Transverse colon (tissue), 4 donors: Measurements from ENCODE around the gene ZNF451. TPM values are rescaled to one million over a fixed set of nuclear protein-coding genes. Genes with fewer than 3 reads are reported as not detected.

Experiments
- DNase-seq: peaks from one replicate; pipeline ENCODE4 v3.0.0-alpha.2; 2019
- H3K27ac ChIP-seq, 4 donors: fragments of 200-600 bp; sonication (generic); 2 replicates each; pipeline ENCODE4 v1.5.1; 2016 to 2018; ENCODE audit warnings: inconsistent platforms in 4 of 4
- H3K27me3 ChIP-seq: fragments of 200-600 bp; sonication (generic); 2 replicates; pipeline ENCODE4 v1.5.1; 2017; ENCODE audit warnings: inconsistent platforms
- H3K36me3 ChIP-seq, 4 donors: fragments of 200-600 bp; sonication (generic); 2 replicates each; pipeline ENCODE4 v1.5.1; 2017 to 2019; ENCODE audit warnings: inconsistent platforms in 4 of 4
- H3K4me1 ChIP-seq, 4 donors: fragments of 200-600 bp; sonication (generic); 2 replicates each; pipeline ENCODE4 v1.5.1; 2017 to 2020; ENCODE audit warnings: inconsistent platforms in 4 of 4
- H3K4me3 ChIP-seq, 4 donors: fragments of 200-600 bp; sonication (generic); 1 replicate in 1 of 4; 2 replicates in 3 of 4; pipeline versions ENCODE4 v1.5.1 to v1.6.1; 2017 to 2019; ENCODE audit warnings: inconsistent platforms in 4 of 4
- H3K9me3 ChIP-seq, 2 donors: fragments of 200-600 bp; sonication (generic); 2 replicates each; pipeline ENCODE4 v1.5.1; 2017 to 2019; ENCODE audit warnings: inconsistent platforms in 2 of 2
- EP300 ChIP-seq: sonication (generic); formaldehyde crosslinking; IDR thresholded peaks from one replicate; pipeline ENCODE4 v1.6.1; 2017; ENCODE audit warnings: antibody characterized with exemption, low read depth
- POLR2A ChIP-seq: fragments of 450-650 bp; IDR thresholded peaks from one replicate; pipeline ENCODE4 v1.6.1; 2016; ENCODE audit warnings: antibody characterized with exemption, mild to moderate bottlenecking, moderate library complexity
- POLR2AphosphoS5 ChIP-seq, 3 donors: sonication (generic); formaldehyde crosslinking; IDR thresholded peaks; one replicate each; pipeline ENCODE4 v1.6.1; 2016; ENCODE audit warnings: antibody characterized with exemption in 3 of 3
- WGBS, 2 donors: methylation state at CpG; one replicate each; pipeline ENCODE4 v1.1.5; 2018; ENCODE audit warnings: low coverage in 1 of 2; 5-methylcytosine and 5-hydroxymethylcytosine counted together
- in situ Hi-C, 4 donors: fragments of 200-750 bp; cut with MboI; loops; one replicate each; pipeline versions ENCODE4 v1.15.0 to v1.15.1; 2017; ENCODE audit warnings: low sequenced_read_pairs in 3 of 4, low pct_ligation_motif_present in 1 of 4, low pct_unique_long_range_greater_than_20kb in 1 of 4
- intact Hi-C: fragments of 100-400 bp; cut with DNase I; formaldehyde crosslinking; loops from one replicate; pipeline ENCODE4 v1.15.1; 2023; ENCODE audit warnings: low total_unique reads
- total RNA-seq, 4 donors: library from RNA; depleted of rRNA; stranded (reverse); fragments of >200 nt; gene quantifications; one replicate each; pipeline ENCODE4 v1.1.0, GENCODE V29; 2016
- TF ChIP-seq, protein P1 (sequence below), 5 experiments: fragments of 200-600 bp in 3 of 5; fragments of 450-650 bp in 2 of 5; sonication (generic) in 3 of 5; IDR thresholded peaks; 1 replicate in 2 of 5; 2 replicates in 3 of 5; pipeline ENCODE4 v1.5.1; 2016 to 2017; ENCODE audit warnings: antibody characterized with exemption in 5 of 5, inconsistent platforms in 3 of 5, mild to moderate bottlenecking in 2 of 5, moderate library complexity in 1 of 5

ZNF451 gene
- total RNA-seq, 4 donors from 2014 or later: 43.7 to 67.5 (median 52.4) TPM

GRCh38 chr6:57173886-57174510 lies 84.0 kb downstream of the ZNF451 start:
- H3K4me3 ChIP-seq: peak overlapping the region; percentile 59 to 89 (median 67)
- H3K27ac ChIP-seq: peak overlapping the region; percentile 90 to 94 (median 93)
- intact Hi-C loops: loop anchor here (5.0 kb wide), 1 partner anchor 143 kb away; the partner anchor contains the start of gene PRIM2
- peaks cover 0 to under 1% (median 0%) of the 10 kb centered on the region in 4 donors for H3K36me3 ChIP-seq
- H3K27me3 ChIP-seq: no peaks in the 10 kb centered on the region
- DNase-seq: no peak
- TF ChIP-seq EP300: no peak
- TF ChIP-seq, protein P1, sequence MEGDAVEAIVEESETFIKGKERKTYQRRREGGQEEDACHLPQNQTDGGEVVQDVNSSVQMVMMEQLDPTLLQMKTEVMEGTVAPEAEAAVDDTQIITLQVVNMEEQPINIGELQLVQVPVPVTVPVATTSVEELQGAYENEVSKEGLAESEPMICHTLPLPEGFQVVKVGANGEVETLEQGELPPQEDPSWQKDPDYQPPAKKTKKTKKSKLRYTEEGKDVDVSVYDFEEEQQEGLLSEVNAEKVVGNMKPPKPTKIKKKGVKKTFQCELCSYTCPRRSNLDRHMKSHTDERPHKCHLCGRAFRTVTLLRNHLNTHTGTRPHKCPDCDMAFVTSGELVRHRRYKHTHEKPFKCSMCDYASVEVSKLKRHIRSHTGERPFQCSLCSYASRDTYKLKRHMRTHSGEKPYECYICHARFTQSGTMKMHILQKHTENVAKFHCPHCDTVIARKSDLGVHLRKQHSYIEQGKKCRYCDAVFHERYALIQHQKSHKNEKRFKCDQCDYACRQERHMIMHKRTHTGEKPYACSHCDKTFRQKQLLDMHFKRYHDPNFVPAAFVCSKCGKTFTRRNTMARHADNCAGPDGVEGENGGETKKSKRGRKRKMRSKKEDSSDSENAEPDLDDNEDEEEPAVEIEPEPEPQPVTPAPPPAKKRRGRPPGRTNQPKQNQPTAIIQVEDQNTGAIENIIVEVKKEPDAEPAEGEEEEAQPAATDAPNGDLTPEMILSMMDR (IDR thresholded peaks at IDR 0.05): no peak
- TF ChIP-seq POLR2A: peak; percentile 27
- TF ChIP-seq POLR2AphosphoS5 (IDR thresholded peaks at IDR 0.05): peak; percentile 56 to 77 (median 61)
- peaks cover 0 to 38% (median 3%) of the 10 kb centered on the region in 4 donors for H3K4me1 ChIP-seq
- WGBS, 2 donors: 0 to 55% methylated on average over 1 to 5 of the region's 5 CpGs
- in situ Hi-C loops: no loop called here
- H3K9me3 ChIP-seq: no peaks in the 10 kb centered on the region

GRCh38 chr6:57174511-57174907 lies 84.5 kb downstream of the ZNF451 start:
- Histone ChIP-seq H3K4me1 (peaks cover 0 to 41% (median 3%) of the 10 kb centered on the region in 4 donors), H3K36me3 (no peaks in the 10 kb centered on the region), H3K27ac (peak overlapping the region; percentile 90 to 94 (median 93)), H3K27me3 (no peaks in the 10 kb centered on the region), H3K4me3 (peak overlapping the region in 3 of 4 donors; percentile 10 to 89 (median 59)), H3K9me3 (no peaks in the 10 kb centered on the region)
- intact Hi-C loops (loop anchor here (5.0 kb wide), 1 partner anchor 143 kb away; the partner anchor contains the start of gene PRIM2), in situ Hi-C loops (no loop called here)
- no peak for DNase-seq
- TF ChIP-seq POLR2A (no peak), EP300 (no peak), POLR2AphosphoS5 (IDR thresholded peaks at IDR 0.05) (no peak)
- TF ChIP-seq, protein P1 (IDR thresholded peaks at IDR 0.05): no peak
- WGBS, 2 donors: 63 to 75% methylated on average over 3 of the region's 3 CpGs

- in situ Hi-C loops (loop anchor here in 2 of 4 donors (25.0 kb wide), 1 partner anchor 135 kb away; the partner anchor contains the start of gene PRIM2 (in 2 of the 2)), intact Hi-C loops (loop anchor here (5.0 kb wide), 1 partner anchor 45 kb away; the partner anchor contains the start of gene RAB23)
- H3K4me3 ChIP-seq: no peak overlapping the region
- H3K9me3 ChIP-seq: no peaks in the 10 kb centered on the region
- peaks cover 0 to 36% (median 4%) of the 10 kb centered on the region in 4 donors for H3K4me1 ChIP-seq
- 74 to 84% methylated on average over 6 to 11 of the region's 11 CpGs for WGBS, 2 donors
- H3K27ac ChIP-seq: peak overlapping the region; percentile 90 to 94 (median 93)
- peak; percentile 29 for DNase-seq
- TF ChIP-seq POLR2AphosphoS5 (IDR thresholded peaks at IDR 0.05): peak; percentile 27 to 33 (median 29)
- TF ChIP-seq, protein P1 (IDR thresholded peaks at IDR 0.05): no peak
- TF ChIP-seq EP300: no peak
- no peak for TF ChIP-seq POLR2A
- H3K36me3 ChIP-seq: peaks cover 0 to 3% (median under 1%) of the 10 kb centered on the region in 4 donors
- H3K27me3 ChIP-seq: no peaks in the 10 kb centered on the region
These were observed 87.7 kb downstream of the ZNF451 start for GRCh38 chr6:57177545-57178265.

DNA sequence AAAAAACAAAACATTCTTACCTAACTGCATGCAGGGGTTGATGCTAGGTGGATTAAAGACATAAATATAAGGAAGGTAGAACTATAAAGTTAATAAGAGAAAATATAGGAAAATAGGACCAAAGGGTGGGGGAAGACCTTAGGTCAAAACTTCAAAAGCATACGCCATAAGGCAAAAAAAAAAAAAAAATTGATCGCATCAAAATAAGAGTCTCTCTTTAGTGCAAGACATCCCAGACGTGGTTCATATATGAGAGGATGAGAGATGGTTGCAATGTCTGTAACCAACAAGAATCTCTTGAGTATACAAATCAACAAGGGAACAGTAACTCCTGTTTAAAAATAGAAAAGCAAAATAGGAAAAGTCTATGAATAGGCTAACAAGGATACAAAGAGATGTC lies 90.6 kb downstream of the ZNF451 start:
- WGBS, 2 donors: 83 to 88% methylated on average over 3 of the region's 3 CpGs
- intact Hi-C loops (no loop called here), in situ Hi-C loops (loop anchor here in 2 of 4 donors (25.0 kb wide), 1 partner anchor 132 kb away; the partner anchor contains the start of gene PRIM2 (in 2 of the 2))
- no peak for DNase-seq
- peaks cover 0 to 24% (median 1%) of the 10 kb centered on the region in 4 donors for H3K4me1 ChIP-seq
- H3K9me3 ChIP-seq: no peaks in the 10 kb centered on the region
- TF ChIP-seq EP300: no peak
- TF ChIP-seq, protein P1 (IDR thresholded peaks at IDR 0.05): no peak
- TF ChIP-seq POLR2A: no peak
- no peak for TF ChIP-seq POLR2AphosphoS5 (IDR thresholded peaks at IDR 0.05)
- H3K27ac ChIP-seq: peak overlapping the region; percentile 90 to 94 (median 93)
- no peak overlapping the region for H3K4me3 ChIP-seq
- H3K36me3 ChIP-seq: peaks cover 0 to 14% (median 3%) of the 10 kb centered on the region in 4 donors
- no peaks in the 10 kb centered on the region for H3K27me3 ChIP-seq
